Fibroblast of the aortic adventitia (primary cell): ENCODE measurements around the gene LSP1. TPM values are rescaled to one million over a fixed set of nuclear protein-coding genes. Genes with fewer than 3 reads are reported as not detected.
"Not testable (repeated sequence)": the region's sequence is repeated elsewhere in the genome, so short reads cannot be mapped to it uniquely, and the experiment has no call there.

Source experiments
- DNase-seq: peaks from one replicate; pipeline ENCODE4 v3.0.0-alpha.2; 2010; ENCODE audit warnings: low read depth
- H3K4me3 ChIP-seq: 2 replicates; pipeline ENCODE4 v1.5.1; 2011; ENCODE audit warnings: low read depth, mild to moderate bottlenecking, control low read depth, low read length, moderate library complexity
- total RNA-seq: library from RNA; depleted of rRNA; stranded (reverse); fragments of >200 nt; gene quantifications from 2 replicates; pipeline ENCODE4 v1.2.3, GENCODE V29; 2012; ENCODE audit warnings: low replicate concordance
- TF ChIP-seq, protein P1 (sequence below): IDR thresholded peaks from 2 replicates; pipeline ENCODE4 v1.5.1; 2011; ENCODE audit warnings: mild to moderate bottlenecking, low read length, control low read depth, inconsistent platforms; ENCODE audit not compliant: insufficient read depth

LSP1 gene
- total RNA-seq, 1 donor: 40.2 TPM

DNA sequence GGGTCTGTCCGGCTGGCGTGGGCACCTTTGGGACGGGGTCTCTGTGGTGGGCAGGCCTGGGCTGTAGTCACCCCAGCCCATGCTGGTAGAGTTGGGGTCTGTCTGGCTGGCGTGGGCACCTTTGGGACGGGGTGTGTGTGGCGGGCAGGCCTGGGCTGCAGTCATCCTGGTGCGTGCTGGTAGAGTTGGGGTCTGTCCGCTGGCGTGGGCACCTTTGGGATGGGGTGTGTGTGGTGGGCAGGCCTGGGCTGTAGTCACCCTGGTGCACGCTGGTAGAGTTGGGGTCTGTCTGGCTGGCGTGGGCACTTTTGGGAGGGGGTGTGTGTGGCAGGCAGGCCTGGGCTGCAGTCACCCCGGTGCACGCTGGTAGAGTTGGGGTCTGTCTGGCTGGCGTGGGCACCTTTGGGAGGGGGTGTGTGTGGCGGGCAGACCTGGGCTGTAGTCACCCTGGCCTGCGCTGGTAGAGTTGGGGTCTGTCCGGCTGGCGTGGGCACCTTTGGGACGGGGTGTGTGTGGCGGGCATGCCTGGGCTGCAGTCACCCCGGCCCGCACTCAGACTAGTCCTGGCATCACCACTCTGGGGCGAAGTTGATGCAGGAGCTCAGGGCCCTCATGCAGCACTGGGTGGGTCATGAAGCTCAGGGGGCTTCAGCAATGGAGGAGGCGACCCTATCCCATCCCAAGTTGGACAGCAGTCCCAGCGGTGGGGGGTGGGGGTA, 19.5 kb downstream of the LSP1 start:
- H3K4me3 ChIP-seq: no peak overlapping the region
- no peak for DNase-seq
- TF ChIP-seq, protein P1, sequence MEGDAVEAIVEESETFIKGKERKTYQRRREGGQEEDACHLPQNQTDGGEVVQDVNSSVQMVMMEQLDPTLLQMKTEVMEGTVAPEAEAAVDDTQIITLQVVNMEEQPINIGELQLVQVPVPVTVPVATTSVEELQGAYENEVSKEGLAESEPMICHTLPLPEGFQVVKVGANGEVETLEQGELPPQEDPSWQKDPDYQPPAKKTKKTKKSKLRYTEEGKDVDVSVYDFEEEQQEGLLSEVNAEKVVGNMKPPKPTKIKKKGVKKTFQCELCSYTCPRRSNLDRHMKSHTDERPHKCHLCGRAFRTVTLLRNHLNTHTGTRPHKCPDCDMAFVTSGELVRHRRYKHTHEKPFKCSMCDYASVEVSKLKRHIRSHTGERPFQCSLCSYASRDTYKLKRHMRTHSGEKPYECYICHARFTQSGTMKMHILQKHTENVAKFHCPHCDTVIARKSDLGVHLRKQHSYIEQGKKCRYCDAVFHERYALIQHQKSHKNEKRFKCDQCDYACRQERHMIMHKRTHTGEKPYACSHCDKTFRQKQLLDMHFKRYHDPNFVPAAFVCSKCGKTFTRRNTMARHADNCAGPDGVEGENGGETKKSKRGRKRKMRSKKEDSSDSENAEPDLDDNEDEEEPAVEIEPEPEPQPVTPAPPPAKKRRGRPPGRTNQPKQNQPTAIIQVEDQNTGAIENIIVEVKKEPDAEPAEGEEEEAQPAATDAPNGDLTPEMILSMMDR: no peak

DNA sequence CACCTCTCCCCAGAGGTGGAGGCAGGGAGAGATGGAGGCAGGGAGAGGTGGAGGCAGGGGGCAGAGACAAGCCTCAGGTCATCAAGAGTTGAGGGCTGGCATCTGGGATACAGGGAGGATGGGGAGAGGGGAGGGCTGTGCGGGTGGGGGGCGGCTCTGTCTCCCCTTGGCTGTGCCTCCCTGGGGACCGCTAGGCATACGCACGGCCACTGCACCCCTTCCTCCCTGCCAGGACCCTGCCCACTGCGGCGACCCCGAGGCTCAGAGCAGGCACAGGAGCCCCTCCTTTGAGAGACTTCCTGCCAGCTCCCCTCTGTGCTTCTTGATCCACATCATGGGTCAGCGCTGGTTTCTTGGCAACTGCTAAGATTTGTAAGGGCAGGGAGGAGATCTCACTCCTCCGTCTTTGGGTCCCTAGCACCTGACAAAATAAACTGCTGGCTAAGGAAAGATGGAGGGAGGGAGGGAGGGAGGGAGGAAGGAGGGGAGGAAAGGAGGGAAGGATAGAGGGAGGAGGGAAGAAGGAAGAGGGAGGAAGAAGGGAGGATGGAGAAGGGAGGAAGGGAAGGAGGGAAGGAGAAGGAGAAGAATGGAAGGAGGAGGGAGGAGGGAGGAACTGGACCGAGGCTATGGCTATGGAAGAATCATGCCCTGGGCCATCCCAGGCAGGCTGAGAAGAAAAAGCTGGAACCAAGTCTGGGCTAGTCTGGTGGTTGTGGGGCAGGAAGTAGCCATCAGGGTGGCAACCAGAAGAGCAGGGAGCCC, 20.3 kb downstream of the LSP1 start:
- TF ChIP-seq, protein P1: no peak
- H3K4me3 ChIP-seq: no peak overlapping the region
- peak; percentile 60 for DNase-seq

DNA sequence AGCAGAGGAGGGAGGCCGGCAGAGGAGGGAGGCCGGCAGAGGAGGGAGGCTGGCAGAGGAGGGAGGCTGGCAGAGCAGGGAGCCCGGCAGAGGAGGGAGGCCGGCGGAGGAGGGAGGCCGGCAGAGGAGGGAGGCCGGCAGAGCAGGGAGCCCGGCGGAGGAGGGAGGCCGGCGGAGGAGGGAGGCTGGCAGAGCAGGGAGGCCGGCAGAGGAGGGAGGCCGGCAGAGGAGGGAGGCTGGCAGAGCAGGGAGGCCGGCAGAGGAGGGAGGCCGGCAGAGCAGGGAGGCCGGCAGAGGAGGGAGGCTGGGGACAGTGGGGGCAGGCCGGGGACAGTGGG, 20.9 kb downstream of the LSP1 start:
- H3K4me3 ChIP-seq, DNase-seq: not testable (repeated sequence)

DNA sequence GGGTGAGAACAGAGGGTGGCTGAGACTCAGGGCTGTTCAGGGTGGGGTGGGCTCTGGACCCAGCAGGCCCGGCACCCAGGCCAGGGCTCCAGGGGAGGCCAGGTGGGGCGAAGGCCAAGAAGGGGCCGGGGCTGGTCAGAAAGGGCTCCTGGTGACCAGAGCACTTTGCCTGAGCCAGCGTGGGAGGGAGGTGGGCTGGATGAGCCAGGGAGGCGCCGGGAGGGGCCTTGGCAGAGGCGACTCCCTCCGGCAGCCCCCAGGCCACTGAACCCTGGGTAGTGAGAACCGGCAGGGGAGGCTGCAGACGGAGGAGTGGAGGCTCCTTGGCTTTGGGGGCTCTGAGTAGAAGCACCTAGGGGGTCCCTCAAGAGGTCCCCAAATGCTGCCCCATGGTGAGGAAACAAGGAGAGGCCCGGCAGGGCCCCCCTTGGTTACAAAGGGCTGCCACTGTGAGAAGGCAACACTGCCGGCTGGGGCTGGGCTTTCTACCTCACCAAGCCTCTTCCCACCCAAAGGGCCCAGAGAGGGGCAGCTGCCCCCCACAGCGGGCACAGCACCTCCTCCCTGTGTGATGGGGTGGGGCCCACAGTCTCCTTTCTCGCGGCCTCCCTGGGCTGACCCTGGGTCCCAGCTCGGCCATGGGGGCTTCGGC, 21.7 kb downstream of the LSP1 start:
- not testable (repeated sequence) for H3K4me3 ChIP-seq, DNase-seq

DNA sequence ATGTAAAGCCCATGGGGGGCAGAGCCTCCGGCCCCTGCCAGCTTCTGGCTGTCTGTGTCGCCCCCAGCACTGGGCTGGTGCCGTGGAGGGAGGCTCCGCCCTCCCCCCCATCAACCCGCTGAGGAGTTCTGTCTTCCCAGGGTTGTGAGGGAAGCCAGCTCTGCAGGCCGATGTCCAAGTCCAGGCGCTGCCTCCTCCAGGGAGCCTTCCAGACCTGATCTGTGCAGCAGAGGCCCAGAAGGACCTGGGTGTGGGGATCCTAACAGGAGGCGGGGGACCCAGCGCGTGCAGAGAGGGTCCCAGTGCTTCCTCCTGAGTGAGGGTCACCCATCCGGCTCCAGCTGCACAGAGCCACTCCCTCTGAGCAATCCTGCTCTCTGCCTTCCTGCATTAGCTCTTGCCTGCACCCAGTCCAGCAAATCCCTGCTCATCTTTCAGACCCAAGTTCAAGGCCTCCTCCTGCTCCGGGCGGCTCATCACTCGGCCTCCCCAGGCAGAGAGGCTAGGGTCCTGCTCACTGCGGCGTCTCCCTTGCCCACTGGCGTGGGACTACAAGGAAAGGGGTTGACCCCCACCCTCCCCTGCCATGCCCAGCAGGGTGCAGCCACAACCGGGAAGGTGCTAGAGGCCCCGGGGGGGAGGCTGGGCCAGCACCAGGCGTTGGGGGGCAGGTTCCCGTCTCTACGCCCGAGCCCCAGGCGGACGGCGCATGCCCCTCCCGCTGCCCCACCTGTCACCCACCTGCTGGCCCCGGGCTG, 22.4 kb downstream of the LSP1 start:
- no peak overlapping the region for H3K4me3 ChIP-seq
- TF ChIP-seq, protein P1: no peak
- DNase-seq: no peak

DNA sequence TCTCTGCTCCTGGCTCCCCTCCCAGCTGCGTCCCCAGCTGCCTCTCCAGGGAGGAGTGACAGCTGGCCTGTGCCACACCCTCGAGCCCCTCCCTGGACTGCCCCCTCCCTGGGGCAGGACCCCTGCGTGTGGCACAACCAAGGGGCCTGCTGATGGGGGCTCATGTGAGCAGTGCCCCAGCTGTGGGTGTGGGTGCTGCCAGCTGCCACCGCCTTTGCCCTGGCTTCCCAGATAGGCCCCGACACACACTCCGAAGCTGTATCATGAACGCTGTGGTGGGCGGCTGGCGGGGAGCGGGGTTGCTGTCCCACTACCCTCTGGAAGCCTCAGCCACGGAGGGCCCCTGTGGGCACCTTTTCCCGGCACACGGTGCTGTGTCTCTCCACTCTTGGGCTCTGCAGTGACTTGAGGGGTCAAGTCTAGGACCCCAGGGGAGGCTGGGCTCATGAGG, 23.0 kb downstream of the LSP1 start:
- DNase-seq, H3K4me3 ChIP-seq: not testable (repeated sequence)

DNA sequence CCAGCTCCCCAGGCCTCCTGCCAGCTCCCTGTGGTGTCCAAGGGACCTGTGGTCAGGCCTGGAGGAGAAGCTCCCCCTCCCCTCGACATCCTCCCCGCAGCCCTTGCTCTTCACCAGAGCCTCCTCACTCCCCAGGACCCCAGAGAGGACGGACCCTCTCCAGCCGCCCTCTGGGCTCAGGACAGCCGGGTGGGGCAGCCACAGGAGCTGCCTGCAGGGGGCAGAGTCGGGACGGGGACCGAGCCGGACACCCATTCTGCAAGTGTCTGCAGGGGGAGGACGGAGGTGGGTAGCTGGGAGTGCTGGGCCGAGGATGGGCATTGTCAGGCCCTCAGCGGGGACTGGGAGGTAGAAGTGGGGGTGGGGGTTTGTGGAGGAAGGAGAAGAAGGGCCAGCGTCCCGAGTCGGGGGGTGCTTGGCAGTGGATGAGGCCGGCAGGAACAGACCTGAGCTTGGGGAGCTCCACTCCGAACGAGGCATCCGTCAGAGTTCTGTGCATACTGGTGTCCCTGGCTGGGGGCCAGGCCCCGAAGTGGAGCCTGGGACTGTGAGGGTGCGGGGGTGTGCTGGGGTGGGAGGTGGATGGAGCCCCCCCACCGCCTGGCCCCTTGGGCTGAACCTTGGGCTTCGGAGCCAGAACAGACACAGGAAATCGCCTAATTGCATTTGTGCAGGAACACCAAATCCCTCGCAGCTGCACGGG, 23.6 kb downstream of the LSP1 start:
- TF ChIP-seq, protein P1: peak; percentile 69
- DNase-seq: peak; percentile 41
- no peak overlapping the region for H3K4me3 ChIP-seq
